NB4 (cell line): Measurements from ENCODE around the gene AHRR.
A peak's percentile ranks its signal among the peaks of the same experiment; 100 is the strongest.

Source experiments
- DNase-seq: peaks from one replicate; pipeline ENCODE4 v3.0.0; 2010; ENCODE audit warnings: low read depth
- H3K4me3 ChIP-seq: one replicate; pipeline ENCODE4 v1.5.1; 2011; ENCODE audit warnings: mild to moderate bottlenecking, low read depth, low read length, moderate library complexity
- MAX ChIP-seq: IDR thresholded peaks from 2 replicates; pipeline ENCODE4 v1.6.1; 2011; ENCODE audit warnings: low read depth, low read length
- MYC ChIP-seq: IDR thresholded peaks from 2 replicates; pipeline ENCODE4 v1.6.1; 2011; ENCODE audit warnings: low read depth, low read length
- POLR2A ChIP-seq: IDR thresholded peaks from 2 replicates; pipeline ENCODE4 v1.6.1; 2011; ENCODE audit warnings: mild to moderate bottlenecking; ENCODE audit not compliant: insufficient read length; ENCODE audit errors: extremely low read depth
- TF ChIP-seq, protein P1 (sequence below): IDR thresholded peaks from one replicate; pipeline ENCODE4 v1.5.1; 2012; ENCODE audit warnings: low read depth, low read length

AHRR gene

DNA sequence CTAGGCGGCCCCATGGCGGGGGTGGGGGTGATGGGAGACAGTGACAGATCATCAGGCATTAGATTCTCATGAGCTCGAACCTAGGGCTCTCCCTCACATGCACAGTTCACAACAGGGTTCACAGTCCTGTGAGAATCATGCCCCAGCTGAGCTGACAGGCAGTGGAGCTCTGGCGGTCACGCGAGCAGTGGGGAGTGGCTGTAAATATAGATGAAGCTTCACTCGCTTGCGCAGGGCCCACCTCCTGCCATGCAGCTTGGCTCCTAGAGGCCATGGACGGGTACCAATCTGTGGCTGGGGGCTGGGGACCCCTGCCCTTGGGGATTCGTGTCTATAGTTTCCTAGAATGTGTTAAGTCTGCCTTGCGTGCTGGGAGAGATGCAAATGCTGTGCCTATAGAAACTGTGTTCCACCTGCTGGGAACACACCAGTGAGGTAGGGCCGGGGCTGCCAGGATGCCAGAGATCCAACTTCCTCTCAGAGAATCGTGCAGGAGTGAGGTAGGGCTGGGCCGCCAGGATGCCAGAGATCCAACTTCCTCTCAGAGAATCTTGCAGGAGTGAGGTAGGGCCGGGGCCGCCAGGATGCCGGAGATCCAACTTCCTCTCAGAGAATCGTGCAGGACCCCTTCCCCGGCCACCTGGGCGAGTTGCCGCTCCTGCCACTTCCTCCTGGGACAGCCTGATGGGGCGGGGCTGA lies 107.4 kb downstream of the AHRR start:
- no peak overlapping the region for H3K4me3 ChIP-seq
- no peak for DNase-seq
- TF ChIP-seq MAX: no peak
- TF ChIP-seq POLR2A: no peak
- TF ChIP-seq, protein P1, sequence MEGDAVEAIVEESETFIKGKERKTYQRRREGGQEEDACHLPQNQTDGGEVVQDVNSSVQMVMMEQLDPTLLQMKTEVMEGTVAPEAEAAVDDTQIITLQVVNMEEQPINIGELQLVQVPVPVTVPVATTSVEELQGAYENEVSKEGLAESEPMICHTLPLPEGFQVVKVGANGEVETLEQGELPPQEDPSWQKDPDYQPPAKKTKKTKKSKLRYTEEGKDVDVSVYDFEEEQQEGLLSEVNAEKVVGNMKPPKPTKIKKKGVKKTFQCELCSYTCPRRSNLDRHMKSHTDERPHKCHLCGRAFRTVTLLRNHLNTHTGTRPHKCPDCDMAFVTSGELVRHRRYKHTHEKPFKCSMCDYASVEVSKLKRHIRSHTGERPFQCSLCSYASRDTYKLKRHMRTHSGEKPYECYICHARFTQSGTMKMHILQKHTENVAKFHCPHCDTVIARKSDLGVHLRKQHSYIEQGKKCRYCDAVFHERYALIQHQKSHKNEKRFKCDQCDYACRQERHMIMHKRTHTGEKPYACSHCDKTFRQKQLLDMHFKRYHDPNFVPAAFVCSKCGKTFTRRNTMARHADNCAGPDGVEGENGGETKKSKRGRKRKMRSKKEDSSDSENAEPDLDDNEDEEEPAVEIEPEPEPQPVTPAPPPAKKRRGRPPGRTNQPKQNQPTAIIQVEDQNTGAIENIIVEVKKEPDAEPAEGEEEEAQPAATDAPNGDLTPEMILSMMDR: no peak
- no peak for TF ChIP-seq MYC

DNA sequence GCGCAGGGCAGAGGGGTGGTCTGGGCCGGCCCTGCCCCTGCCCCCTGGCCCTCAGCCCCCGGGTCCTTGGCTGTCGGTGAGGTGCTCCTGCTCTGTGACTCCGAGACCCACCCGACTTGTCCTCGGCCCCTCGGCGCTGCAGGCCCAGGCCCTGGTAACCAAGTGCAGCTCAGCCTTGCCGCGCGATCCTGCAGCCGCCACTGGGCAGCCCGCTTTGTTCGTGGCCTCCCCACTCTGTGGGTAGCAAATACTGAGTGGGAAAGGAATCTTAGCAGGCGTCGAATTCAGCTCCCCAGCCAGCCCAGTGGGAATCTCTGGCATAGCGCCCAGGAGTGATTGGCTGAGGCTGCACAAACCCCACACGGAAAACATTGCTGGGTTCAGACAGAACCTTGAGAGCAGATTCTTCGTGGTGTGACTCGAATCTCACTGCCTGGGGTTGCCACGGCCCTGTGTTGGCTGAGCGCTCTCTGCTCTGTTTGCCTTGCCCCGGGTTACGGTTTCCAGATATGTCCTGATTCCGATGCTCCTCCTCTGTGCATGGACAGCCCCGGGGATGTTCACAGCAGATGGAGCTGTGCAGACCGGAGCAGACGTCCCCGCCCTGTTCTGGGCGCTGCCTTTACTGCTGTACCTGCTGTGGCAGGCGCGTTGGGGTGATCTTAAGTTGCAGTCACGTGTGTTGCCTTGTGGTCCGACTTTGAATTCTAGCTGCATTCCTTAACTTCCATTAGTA lies 108.1 kb downstream of the AHRR start:
- TF ChIP-seq MYC: no peak
- H3K4me3 ChIP-seq: no peak overlapping the region
- no peak for DNase-seq

DNA sequence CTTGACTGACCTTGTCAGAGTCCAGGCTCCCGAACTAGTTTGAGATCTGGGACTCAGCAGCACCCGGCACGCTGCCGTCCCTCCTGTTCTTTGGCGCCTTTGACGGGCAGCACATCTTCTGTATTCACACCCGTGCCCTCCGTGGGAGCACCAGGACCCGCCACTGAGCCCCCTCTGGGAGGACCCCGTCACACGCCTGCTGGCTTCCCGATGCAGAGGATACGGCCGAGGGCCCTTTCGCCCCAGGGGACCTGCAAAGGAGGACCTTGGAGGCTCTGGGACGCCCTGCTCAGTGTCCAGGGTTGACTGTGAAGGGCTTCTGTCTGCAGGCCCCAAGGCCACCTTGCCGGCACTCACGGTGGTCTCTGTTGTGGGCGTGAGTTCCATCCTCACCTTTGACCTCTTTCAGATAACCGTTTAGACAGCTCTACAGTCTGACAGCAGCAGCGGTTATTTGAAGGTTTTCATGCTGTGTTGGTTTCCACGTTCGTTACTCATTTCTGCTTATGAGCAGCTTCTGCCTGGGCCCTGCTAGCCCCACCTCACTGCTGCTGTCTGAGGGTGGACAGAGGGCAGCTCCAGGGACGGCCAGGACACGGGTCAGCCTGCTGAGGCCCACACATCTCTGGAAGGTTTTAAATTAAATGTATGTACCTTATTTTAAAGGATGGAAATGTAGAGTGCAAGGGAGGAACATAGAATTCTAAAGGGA lies 108.9 kb downstream of the AHRR start:
- no peak overlapping the region for H3K4me3 ChIP-seq
- TF ChIP-seq MYC (no peak), POLR2A (no peak), MAX (no peak)
- TF ChIP-seq, protein P1: no peak
- no peak for DNase-seq

DNA sequence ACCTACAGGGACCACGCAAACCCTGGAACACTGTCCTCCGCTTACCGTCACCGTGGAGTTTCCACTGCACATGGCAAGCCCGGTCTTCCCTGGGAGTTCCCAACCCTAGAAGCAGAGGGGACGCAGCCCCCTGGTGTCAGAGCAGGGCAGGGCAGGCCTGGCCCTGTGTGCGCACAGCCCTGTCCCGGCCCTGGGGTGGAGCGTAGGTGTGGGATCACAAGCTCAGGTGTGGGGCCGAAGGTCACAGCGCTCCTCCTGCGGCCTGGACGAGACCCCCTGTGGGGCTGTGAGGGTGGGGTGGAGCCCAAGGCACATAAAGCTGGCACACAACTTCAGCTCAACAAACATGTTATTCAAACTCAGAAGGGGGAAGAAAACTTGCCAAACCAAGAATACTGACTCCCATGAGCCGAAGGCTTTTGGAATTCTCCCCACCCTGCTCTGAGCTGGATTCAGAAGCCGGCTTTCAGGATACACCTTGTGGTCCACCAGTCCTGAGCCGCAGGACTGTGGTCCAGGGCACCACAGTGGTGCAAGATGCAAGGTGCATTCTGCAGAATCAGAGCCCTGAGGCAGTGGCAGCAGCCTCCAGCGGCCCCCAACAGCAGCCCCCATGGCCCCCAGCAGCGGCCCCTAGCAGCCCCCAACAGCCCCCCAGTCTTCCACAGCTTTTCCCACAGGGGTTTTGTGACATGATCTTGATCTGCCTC lies 109.6 kb downstream of the AHRR start:
- no peak overlapping the region for H3K4me3 ChIP-seq
- peak; percentile 66 for DNase-seq

GRCh38 chr5:431711-432050 lies 110.2 kb downstream of the AHRR start:
- DNase-seq: no peak
- TF ChIP-seq POLR2A (peak; percentile 21), MYC (no peak)
- H3K4me3 ChIP-seq: no peak overlapping the region

More for the DNA sequence above, 109.6 kb downstream of the AHRR start:
- TF ChIP-seq MAX: peak; percentile 53
- TF ChIP-seq, protein P1: peak; percentile 76
- peak; percentile 63 for TF ChIP-seq MYC
- peak; percentile 33 for TF ChIP-seq POLR2A

DNA sequence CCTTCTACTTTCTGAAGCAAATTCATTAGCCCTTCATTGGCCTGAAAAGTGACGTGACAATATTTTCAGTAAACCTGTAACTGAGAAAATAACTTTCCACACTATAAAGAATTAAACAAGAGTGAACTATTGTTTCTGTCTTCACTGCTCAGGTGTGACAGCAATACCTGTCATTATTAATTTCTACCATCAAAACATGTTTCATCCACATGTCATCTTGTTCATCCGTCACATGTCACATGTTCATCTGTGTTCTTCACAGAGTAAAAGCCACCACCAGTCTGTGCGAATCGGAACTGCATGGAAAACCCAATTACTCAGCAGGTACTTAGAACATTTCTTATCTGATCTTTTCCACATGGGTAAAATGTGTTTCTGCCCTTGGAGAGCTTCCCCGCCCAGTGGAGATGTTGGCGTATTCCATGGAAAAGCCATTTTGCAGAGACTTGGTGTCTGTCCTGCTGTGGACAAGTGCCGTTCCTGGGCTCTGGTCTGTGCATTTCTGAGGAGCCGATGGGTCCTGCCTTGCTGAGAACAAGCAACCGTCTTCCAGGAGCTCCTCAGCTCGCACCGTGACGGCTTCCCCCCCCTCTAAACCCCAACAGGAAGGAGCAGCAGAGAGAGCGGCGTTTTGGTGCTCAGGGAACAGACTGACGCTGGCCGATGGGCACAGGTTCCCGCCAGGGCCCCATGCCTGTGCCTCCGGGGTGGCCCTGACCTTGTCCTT lies 110.8 kb downstream of the AHRR start:
- TF ChIP-seq MYC (0 out of 2 replicates have a peak, but pooled peaks have one; percentile 21), POLR2A (peak; percentile 47), MAX (peak; percentile 73)
- TF ChIP-seq, protein P1: no peak
- DNase-seq: no peak
- no peak overlapping the region for H3K4me3 ChIP-seq
